LNCaP clone FGC (cell line): ENCODE results near the gene IRF7.

Experiments used
- DNase-seq: peaks from one replicate; pipeline ENCODE4 v3.0.0-alpha.2; 2011; ENCODE audit warnings: low read depth
- H3K4me3 ChIP-seq: 2 replicates; pipeline ENCODE4 v1.5.1; 2011; ENCODE audit warnings: mild to moderate bottlenecking, low read depth, low read length, control low read depth
- TF ChIP-seq, protein P1 (sequence below): IDR thresholded peaks from 2 replicates; pipeline ENCODE4 v1.5.1; 2012; ENCODE audit warnings: mild to moderate bottlenecking; ENCODE audit not compliant: control insufficient read depth, insufficient read depth; ENCODE audit errors: extremely low read depth

Gene IRF7

DNA sequence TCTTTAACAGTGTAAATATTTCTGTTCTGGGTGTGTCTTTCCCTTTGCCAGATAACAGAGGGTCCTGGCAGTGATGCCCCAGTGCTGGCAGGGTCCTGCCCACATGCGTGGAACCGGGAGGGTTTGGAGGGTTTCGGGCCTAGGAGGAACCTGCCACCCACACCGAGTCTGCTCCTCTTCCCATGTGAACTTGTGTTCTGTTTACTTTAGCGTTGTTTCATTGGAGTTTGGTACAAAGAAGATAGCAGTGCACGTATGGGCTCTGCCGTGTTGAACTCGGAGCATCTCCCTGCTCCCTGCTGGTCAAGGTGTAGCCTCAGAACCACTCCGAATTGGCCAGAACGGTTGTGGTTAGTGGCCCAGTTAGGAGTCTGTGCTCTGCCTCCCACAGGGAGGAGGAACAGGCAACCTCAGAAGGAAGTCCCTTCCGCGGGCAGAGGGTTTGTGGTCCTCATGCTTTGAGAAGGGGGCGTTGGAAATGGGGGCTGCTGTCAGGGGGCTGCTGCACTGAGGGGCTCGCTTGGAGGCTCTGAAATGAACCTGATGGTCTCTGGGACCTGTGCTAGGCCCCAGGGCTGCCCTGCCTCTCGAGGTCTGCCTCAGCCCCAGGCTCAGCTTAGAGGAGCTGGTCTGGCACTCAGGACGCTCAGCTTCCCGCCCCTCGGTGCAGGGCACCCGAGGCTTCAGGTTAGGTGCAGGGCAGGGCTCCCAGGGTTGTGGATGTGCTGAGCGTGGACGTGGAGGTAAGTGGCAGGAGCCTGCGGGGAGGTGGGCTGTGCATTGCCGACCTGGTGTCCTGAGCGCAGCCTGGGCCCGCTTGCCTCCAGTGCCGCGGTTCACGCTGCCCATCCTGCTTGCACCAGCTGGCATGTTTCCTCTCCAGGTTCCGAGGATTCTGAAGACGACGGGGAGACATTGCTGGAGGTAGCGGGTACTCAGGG is 29.1 kb downstream of the IRF7 start:
- no peak for DNase-seq
- H3K4me3 ChIP-seq, result no peak overlapping the region
- TF ChIP-seq, protein P1, sequence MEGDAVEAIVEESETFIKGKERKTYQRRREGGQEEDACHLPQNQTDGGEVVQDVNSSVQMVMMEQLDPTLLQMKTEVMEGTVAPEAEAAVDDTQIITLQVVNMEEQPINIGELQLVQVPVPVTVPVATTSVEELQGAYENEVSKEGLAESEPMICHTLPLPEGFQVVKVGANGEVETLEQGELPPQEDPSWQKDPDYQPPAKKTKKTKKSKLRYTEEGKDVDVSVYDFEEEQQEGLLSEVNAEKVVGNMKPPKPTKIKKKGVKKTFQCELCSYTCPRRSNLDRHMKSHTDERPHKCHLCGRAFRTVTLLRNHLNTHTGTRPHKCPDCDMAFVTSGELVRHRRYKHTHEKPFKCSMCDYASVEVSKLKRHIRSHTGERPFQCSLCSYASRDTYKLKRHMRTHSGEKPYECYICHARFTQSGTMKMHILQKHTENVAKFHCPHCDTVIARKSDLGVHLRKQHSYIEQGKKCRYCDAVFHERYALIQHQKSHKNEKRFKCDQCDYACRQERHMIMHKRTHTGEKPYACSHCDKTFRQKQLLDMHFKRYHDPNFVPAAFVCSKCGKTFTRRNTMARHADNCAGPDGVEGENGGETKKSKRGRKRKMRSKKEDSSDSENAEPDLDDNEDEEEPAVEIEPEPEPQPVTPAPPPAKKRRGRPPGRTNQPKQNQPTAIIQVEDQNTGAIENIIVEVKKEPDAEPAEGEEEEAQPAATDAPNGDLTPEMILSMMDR, result no peak

DNA sequence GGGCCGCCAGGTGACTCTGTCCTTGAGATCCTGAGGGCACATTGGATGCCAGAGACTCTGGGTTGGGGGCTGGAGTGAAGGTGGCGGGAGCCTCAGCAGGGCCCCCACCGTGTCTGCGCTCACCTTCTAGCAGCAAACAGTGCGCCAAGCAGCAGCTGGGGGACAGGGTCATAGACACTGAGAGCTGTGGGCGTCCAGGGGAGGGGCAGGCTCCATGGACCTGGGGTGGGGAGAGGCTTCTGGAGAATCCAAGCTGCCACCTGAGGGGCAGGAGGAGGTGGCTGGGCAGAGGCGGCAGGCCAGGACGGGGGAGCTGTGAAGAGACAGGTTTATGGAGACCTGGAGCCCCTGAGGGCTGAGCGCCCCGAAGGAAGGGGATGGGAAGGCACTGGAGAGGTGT is 31.5 kb downstream of the IRF7 start:
- TF ChIP-seq, protein P1, result no peak
- H3K4me3 ChIP-seq, result no peak overlapping the region
- no peak for DNase-seq

DNA sequence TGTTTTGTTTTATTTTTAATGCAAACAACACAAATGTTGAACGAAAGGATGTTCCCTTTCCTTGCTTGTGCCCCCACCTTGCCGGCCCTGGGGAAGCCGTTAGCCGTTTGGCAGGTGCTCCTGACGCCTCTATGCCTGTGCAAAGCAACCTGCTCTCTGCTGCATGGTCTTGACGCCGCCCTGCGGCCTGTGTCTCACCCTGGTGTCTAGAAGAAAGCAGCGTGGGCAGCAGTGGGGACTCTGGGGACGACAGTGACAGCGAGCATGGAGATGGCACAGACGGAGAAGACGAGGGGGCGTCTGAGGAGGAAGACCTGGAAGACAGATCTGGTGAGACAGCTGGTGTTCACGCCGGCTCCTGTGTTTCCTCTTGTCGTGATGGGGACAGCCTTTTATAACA is 34.0 kb downstream of the IRF7 start:
- no peak overlapping the region for H3K4me3 ChIP-seq
- TF ChIP-seq, protein P1, result no peak
- no peak for DNase-seq

DNA sequence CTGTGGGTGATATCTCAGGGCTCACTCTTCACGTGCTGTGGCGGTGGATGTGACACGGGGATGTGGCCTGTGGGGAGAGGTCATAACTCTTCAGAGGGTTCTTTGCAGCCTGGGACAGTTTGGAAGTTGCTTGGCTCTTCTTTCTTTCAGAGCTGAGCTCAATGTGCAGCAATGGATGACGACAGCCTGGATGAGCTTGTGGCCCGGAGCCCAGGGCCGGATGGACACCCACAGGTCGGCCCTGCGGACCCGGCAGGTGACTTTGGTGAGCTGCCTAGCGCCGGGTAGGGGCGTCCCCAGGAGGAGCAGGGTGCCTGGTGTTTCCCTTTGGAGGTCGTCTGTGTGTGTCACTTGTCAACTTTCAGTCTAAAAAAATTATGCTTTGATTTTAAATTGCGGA is 34.4 kb downstream of the IRF7 start:
- no peak overlapping the region for H3K4me3 ChIP-seq
- TF ChIP-seq, protein P1, result no peak
- DNase-seq, result no peak

DNA sequence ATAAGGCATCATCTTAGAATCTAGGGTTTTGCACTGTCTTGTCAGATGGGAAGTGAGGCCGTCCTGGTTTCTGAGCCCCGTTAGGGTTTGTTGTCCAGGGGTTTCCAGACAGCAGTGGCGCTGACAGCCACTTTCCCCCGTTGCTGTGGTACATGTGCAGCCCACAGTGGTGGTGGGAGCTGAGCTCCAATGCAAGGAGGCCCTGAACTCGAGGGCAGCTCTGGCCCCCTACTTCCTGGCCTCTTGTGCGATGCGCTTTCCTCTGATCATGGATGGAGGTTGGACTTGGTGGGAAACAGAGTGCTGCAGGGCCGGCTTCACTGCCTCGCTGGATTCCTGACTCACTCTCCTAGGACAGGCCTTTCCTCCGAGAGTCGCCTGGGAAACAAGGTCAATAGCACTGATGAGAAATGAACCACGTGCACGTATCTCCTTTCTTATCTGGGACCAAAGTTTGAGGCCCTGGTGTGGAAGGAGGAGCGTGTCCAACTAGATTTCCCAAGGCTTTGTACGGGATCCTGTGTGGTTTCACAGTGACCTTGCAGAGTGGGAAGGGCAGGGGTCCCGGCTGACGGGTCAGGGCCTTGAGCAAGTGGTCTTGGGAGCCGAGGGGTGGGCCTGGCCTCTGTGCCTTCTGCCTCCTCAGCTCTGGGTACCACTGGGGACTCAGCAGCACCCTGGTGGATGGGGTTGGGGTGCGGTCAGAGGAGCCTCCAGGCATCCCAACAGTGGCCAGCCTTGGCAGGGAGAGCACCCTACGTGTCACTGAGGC is 35.7 kb downstream of the IRF7 start:
- TF ChIP-seq, protein P1, result no peak
- DNase-seq, result no peak

DNA sequence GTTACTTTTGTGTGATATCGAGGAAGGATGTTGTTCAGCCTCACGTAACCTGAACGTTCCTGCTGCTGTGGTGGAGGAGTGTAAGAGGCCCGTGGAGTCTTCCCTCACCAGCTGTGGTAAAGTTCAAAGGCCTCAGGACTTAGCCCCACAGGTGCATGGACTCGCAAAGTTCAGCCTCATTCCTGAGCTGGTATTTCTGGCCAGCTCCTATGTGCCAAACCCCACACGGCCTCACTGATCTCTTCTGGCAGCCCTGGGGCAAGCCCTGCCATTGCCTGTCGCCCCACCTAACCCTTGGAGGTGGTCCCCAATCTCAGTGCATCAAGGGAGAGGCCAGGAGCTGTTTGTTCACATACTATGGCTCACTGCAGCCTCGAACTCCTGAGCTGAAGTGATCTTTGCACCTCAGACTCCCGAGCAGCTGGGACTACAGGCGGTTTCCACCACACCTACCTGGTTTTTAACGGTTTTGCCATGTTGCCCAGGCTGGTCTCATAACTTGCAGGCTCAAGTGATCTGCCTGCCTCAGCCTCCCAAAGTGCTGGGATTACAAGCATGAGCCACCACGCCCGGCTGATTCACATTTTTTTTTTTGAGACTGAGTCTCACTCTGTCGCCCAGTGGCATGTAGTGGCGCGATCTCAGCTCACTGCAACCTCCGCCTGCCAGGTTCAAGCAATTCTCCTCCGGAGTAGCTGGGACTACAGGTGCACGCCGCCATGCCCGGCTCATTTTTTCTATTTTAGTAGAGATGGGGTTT is 37.3 kb downstream of the IRF7 start:
- DNase-seq, result no peak
- peak overlapping the region; percentile 69 for H3K4me3 ChIP-seq
- TF ChIP-seq, protein P1, result no peak

More for the DNA sequence above, 35.7 kb downstream of the IRF7 start:
- no peak overlapping the region for H3K4me3 ChIP-seq
